ENCODE data around the gene FITM2. TPM values are rescaled to one million over a fixed set of nuclear protein-coding genes. Genes with fewer than 3 reads are reported as not detected.
"Not testable (repeated sequence)": the region's sequence is repeated elsewhere in the genome, so short reads cannot be mapped to it uniquely, and the experiment has no call there.

The FITM2 gene
- total RNA-seq, 2 donors from 2014 or later: 7.0 to 17.1 TPM

GRCh38 chr20:44335675-44336074, 24.7 kb upstream of the FITM2 start:
- no peak for DNase-seq
- no peak for TF ChIP-seq POLR2A (IDR thresholded peaks at IDR 0.05)
- TF ChIP-seq, protein P1, sequence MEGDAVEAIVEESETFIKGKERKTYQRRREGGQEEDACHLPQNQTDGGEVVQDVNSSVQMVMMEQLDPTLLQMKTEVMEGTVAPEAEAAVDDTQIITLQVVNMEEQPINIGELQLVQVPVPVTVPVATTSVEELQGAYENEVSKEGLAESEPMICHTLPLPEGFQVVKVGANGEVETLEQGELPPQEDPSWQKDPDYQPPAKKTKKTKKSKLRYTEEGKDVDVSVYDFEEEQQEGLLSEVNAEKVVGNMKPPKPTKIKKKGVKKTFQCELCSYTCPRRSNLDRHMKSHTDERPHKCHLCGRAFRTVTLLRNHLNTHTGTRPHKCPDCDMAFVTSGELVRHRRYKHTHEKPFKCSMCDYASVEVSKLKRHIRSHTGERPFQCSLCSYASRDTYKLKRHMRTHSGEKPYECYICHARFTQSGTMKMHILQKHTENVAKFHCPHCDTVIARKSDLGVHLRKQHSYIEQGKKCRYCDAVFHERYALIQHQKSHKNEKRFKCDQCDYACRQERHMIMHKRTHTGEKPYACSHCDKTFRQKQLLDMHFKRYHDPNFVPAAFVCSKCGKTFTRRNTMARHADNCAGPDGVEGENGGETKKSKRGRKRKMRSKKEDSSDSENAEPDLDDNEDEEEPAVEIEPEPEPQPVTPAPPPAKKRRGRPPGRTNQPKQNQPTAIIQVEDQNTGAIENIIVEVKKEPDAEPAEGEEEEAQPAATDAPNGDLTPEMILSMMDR (IDR thresholded peaks at IDR 0.05): no peak
- Histone ChIP-seq H3K27ac (no peak overlapping the region), H3K4me1 (peaks cover 3% of the 10 kb centered on the region), H3K27me3 (no peaks in the 10 kb centered on the region), H3K4me3 (no peak overlapping the region), H3K36me3 (replicated peaks in 1 of 2; ENCODE audit: insufficient read depth in 1 of 2, low read depth in 2 of 2) (no peaks in the 10 kb centered on the region), H3K9me3 (no peaks in the 10 kb centered on the region)
- ATAC-seq: no peak
- WGBS, 2 donors: 90 to 92% methylated on average over 2 of the region's 2 CpGs
- intact Hi-C loops (cut with DNase I): no loop called here

DNA sequence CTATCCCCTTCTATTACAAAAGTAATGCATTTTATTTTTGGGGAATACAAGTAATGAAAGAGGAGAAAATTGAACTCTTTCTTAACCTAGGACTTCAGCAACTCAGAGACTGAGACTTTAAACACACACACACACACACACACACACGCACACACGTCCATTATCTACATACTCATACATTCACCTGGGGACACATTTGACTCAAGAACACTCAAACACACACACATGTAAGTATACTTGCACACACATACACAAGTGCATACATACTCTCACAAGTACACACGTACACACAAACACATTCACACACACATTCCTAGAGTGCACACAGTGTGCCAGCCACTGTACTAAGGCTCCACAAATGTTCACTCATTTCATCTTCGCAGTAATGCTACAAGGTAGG, 23.7 kb upstream of the FITM2 start:
- Histone ChIP-seq H3K27ac (no peak overlapping the region), H3K9me3 (no peaks in the 10 kb centered on the region), H3K4me1 (peaks cover 3% of the 10 kb centered on the region), H3K36me3 (replicated peaks in 1 of 2; ENCODE audit: insufficient read depth in 1 of 2, low read depth in 2 of 2) (no peaks in the 10 kb centered on the region), H3K4me3 (no peak overlapping the region), H3K27me3 (no peaks in the 10 kb centered on the region)
- TF ChIP-seq, protein P1 (IDR thresholded peaks at IDR 0.05): no peak
- no peak for TF ChIP-seq POLR2A (IDR thresholded peaks at IDR 0.05)
- intact Hi-C loops (cut with DNase I): no loop called here
- no peak for ATAC-seq
- WGBS, 2 donors: 62 to 66% methylated on average over 4 of the region's 4 CpGs
- DNase-seq: no peak

GRCh38 chr20:44334306-44334705, 23.3 kb upstream of the FITM2 start:
- Histone ChIP-seq H3K4me3 (no peak overlapping the region), H3K27ac (no peak overlapping the region), H3K9me3 (no peaks in the 10 kb centered on the region), H3K4me1 (peaks cover 3% of the 10 kb centered on the region), H3K36me3 (replicated peaks in 1 of 2; ENCODE audit: insufficient read depth in 1 of 2, low read depth in 2 of 2) (no peaks in the 10 kb centered on the region), H3K27me3 (no peaks in the 10 kb centered on the region)
- WGBS, 2 donors: 30% methylated on average over 5 to 7 of the region's 8 CpGs
- ATAC-seq (no peak), DNase-seq (peak in 2 of 4 donors; percentile 30 to 57)
- intact Hi-C loops (cut with DNase I): no loop called here
- TF ChIP-seq, protein P1 (IDR thresholded peaks at IDR 0.05): no peak
- no peak for TF ChIP-seq POLR2A (IDR thresholded peaks at IDR 0.05)

GRCh38 chr20:44331201-44331600, 20.2 kb upstream of the FITM2 start:
- WGBS, 2 donors: 88 to 91% methylated on average over 2 of the region's 2 CpGs
- intact Hi-C loops (cut with DNase I): no loop called here

DNA sequence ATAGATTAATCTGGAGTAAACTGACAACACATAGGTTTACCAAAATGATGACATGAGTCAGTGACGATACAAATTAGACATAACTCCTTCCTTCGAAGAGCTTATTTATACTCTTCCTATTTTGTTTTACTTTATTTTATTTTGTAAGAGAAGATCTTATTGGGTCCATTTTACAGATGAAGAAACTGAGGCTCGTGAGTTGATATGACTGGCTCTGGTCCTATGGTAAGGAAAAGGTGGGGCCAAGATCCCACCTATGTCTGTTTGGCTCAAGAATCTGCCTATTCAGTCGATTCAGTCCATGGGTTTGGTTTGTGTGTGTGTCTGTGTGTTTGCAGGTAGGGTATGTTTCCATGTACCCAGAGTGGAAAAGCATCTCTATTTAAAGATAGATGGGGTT, 17.4 kb upstream of the FITM2 start:
- WGBS, 2 donors: 81 to 89% methylated on average over 4 of the region's 4 CpGs
- Histone ChIP-seq H3K4me3 (no peak overlapping the region), H3K36me3 (replicated peaks in 1 of 2; ENCODE audit: insufficient read depth in 1 of 2, low read depth in 2 of 2) (no peaks in the 10 kb centered on the region), H3K27ac (no peak overlapping the region), H3K4me1 (peaks cover 8% of the 10 kb centered on the region), H3K27me3 (no peaks in the 10 kb centered on the region), H3K9me3 (no peaks in the 10 kb centered on the region)
- TF ChIP-seq, protein P1 (IDR thresholded peaks at IDR 0.05): no peak
- TF ChIP-seq POLR2A (IDR thresholded peaks at IDR 0.05): no peak
- intact Hi-C loops (cut with DNase I): no loop called here
- ATAC-seq: no peak
- no peak for DNase-seq

More at GRCh38 chr20:44331201-44331600, 20.2 kb upstream of the FITM2 start:
- Histone ChIP-seq H3K4me1 (peaks cover 11% of the 10 kb centered on the region), H3K4me3 (no peak overlapping the region), H3K27me3 (no peaks in the 10 kb centered on the region), H3K9me3 (no peaks in the 10 kb centered on the region), H3K27ac (no peak overlapping the region), H3K36me3 (replicated peaks in 1 of 2; ENCODE audit: insufficient read depth in 1 of 2, low read depth in 2 of 2) (no peaks in the 10 kb centered on the region)
- TF ChIP-seq POLR2A (IDR thresholded peaks at IDR 0.05): no peak
- TF ChIP-seq, protein P1 (IDR thresholded peaks at IDR 0.05): no peak
- ATAC-seq (no peak), DNase-seq (no peak)

DNA sequence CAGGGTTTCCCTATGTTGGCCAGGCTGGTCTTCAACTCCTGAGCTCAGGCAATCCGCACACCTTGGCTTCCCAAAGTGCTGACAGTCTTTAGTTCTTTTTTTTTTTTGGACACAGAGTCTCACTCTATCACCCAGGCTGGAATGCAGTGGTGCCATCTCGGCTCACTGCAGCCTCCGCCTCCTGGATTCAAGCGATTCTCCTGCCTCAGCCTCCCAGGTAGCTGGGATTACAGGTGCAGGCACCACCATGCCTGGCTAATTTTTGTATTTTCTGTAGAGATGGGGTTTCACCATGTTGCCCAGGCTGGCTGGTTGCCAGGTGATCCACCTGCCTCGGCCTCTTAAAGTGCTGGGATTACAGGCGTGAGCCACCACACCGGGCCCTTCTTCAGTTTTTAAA, 16.7 kb upstream of the FITM2 start:
- H3K27ac ChIP-seq; H3K9me3 ChIP-seq; H3K36me3 ChIP-seq (replicated peaks in 1 of 2; ENCODE audit: insufficient read depth in 1 of 2, low read depth in 2 of 2); H3K4me3 ChIP-seq; intact Hi-C loops (cut with DNase I); H3K27me3 ChIP-seq; H3K4me1 ChIP-seq; DNase-seq; ATAC-seq: not testable (repeated sequence)
- 93 to 95% methylated on average over 7 of the region's 7 CpGs for WGBS, 2 donors
